Stimulated activated CD4-positive, alpha-beta T cell treated with anti-CD3 and anti-CD28 coated beads, Interleukin-2, amount 100 ng/mL, for 48 hours (primary cell): ENCODE results near the gene ACSM3.
"Not testable (repeated sequence)": the region's sequence is repeated elsewhere in the genome, so short reads cannot be mapped to it uniquely, and the experiment has no call there.

Source experiments
- DNase-seq, 2 donors: peaks; one replicate each; pipeline ENCODE4 v3.0.0-alpha.2; 2020

Gene ACSM3

DNA sequence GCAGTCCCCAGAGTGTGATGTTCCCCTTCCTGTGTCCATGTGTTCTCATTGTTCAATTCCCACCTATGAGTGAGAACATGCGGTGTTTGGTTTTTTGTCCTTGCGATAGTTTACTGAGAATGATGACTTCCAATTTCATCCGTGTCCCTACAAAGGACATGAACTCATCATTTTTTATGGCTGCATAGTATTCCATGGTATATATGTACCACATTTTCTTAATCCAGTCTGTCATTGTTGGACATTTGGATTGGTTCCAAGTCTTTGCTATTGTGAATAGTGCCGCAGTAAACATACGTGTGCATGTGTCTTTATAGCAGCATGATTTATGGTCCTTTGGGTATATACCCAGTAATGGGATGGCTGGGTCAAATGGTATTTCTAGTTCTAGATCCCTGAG lies 8.0 kb upstream of the ACSM3 start:
- DNase-seq: not testable (repeated sequence)

DNA sequence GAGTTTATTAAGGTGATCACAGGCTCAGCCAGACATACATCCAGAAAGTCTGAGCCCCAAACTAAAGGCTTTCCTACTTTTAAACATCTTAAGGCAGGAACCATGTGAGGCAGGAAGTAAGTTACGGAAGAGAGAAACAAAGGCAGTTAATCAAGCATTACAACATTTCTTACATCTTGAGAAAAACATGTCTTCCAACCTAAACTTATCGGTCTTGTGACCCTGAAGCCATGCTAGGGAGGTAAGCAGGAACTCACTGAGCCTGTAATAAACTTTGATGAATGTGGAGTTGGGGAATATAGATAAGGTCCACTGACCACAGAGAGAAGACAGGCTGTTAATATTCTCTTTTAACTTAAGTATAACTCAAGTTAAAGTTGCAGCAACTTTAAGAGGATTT lies 3.5 kb upstream of the ACSM3 start:
- no peak for DNase-seq

DNA sequence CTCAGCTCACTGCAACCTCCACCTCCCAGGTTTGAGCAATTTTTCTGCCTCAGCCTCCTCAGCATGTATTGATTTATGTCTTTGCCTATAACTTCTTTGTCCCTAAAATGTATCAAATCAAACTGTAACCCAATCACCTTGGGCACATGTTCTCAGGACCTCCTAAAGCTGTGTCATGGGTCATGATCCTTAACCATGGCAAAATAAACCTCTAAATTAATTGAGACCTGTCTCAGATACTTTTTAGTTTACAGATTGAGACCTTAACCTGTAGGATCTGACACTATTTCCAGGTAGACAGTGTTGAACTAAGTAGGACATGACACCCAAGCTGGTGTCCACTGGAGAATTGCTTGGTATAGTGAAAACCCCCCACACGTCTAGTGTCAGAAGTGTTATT lies 2.6 kb upstream of the ACSM3 start:
- DNase-seq: no peak

DNA sequence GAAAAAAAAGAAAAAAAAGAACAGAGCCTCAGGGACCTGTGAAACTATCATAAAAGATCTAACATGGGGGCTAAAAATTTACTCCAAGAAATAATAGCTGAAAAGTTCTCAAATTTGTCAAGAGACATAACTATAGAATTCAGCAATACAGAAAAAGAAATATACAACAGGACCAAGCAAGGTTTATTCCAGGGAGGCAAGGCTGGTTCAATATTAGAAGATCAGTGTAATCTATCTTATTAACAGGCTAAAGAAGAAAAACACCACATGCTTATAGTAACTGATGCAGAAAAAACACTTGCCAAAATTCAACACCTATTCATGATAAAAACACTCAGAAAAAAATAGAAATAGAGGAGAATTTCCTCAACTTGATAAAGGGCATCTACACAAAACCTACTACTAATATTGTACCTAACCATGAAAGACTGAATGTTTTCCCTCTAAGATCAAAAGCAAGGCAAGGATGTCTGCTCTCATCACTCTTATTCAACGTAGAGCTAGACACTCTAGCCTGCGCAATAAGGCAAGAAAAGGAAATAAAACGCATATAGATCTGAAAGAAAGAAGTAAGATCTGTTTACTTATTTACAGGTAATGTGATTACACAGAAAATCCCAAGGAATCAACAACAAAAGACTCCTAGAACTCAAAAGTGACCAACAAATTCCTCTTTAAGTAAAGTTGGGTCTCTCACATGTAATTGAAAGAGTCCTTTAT lies 1.2 kb upstream of the ACSM3 start:
- no peak for DNase-seq

DNA sequence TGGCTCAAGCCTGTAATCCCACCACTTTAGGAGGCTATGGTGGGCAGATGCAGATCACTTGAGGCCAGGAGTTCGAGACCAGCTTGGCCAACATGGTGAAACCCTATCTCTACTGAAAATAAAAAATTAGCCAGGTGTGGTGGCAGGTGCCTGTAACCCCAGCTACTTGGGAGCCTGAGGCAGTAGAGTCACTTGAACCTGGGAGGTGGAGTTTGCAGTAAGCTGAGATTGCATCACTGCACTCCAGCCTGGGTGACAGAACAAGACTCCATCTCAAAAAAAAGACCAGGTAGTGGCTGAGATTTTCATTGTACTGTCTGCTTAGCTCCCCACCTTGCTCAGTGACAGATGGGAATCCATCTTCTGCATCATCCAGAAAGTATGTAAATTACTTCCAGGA lies 634 bp downstream of the ACSM3 start:
- not testable (repeated sequence) for DNase-seq

DNA sequence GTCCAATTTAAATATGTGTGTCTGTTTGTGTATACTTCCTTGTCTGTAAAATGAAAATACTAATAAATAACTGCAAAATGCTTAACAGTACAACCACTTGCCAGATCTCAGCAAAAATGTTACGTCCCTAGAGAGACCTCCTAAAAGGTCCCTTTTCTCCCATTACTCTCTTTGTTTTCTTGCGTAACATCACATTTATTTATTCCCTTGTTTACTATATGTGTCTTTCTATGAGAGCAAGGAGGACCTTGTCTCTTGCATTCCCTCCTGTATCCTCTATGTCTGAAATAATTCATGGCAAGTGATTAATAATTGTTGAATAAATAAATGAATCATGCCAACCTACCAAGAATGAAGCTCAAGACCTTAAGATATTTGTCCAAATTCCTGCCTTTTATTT lies 1.9 kb downstream of the ACSM3 start:
- no peak for DNase-seq

DNA sequence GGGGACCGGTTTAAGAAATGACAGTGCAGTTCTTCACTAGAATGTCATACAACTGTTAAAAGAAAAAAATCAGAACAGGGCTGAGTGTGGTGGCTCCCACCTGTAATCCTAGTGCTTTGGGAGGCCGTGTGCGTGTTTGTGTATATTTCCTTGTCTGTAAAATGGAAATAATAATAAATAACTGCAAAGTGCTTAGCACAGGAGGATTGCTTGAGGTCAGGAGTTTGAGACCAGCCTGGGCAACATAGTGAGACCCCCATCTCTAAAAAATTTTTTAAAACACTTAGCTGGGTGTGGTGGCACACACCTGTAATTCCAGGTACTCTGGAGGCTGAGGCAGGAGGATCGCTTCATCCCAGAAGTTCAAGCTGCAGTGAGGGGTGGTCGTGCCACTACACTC lies 2.5 kb downstream of the ACSM3 start:
- DNase-seq: no peak

DNA sequence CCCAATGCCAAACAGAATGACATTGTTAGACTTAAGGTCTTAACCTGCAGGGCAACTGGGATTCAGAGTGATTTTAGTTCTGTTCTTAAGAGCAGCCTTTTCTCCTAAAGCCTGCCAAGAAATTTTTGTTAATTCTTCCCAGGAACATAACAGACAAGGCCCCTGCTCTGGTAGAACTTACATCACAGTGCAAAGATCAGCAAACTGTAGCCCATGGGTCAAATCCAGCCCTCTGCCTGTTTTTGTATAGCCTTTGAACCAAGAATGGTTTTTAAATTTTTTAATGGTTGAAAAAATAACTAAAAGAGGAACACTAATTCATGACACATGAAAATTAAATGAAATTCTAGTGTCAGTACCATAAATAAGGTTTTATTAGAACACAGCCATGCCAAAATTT lies 3.8 kb downstream of the ACSM3 start:
- no peak for DNase-seq

DNA sequence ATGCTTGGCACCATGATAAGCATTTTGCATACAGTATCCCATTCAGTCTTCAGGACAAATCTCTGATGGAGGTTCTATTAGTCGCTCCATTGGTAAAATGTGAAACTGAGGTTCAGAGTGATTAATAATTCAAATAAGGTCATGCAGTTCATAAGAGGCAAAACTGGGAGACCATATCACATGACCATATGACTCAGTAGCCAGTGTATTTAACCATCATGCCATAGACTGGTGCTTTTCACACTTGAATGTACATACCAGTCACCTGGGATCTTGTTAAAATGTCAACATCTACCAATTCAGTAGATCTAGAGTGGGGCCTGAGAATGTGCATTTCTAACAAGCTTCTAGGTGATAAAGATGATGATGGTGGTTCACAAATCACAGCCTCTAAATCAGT lies 4.3 kb downstream of the ACSM3 start:
- no peak for DNase-seq

DNA sequence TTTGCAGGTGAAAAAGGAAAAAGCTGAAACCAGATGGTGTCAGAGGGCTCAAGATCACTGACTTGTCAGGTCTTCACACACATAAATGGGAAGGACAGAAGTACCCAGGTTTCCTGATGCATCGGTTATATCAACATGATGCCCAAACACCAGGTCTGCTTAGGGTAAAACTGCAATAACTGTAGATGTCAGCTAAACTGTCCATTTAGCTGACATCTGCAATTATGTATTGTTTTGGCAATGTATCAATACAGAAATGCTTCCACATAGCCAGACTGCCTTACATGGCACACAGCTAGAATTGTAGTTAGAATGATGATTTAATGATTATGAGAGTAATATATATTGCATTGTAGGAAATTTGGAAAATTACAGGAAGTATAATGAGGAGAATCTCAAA lies 5.0 kb downstream of the ACSM3 start:
- DNase-seq: no peak

DNA sequence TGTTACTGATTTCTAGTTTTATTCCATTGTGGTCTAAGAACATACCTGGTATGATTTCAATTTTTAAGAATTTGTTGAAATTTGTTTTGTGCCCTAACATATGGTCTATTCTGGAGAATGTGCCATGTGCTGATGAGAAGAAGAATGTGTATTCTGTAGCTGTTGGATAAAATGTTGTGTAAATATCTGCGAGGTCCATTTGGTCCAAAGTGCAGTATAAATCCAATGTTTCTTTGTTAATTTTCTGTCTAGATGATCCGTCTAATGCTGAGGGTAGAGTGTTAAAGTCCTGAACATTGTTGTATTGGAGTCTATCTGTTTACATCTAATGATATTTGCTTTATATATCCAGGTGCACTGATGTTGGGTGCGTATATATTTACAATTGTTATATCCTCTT lies 9.9 kb downstream of the ACSM3 start:
- DNase-seq: no peak

DNA sequence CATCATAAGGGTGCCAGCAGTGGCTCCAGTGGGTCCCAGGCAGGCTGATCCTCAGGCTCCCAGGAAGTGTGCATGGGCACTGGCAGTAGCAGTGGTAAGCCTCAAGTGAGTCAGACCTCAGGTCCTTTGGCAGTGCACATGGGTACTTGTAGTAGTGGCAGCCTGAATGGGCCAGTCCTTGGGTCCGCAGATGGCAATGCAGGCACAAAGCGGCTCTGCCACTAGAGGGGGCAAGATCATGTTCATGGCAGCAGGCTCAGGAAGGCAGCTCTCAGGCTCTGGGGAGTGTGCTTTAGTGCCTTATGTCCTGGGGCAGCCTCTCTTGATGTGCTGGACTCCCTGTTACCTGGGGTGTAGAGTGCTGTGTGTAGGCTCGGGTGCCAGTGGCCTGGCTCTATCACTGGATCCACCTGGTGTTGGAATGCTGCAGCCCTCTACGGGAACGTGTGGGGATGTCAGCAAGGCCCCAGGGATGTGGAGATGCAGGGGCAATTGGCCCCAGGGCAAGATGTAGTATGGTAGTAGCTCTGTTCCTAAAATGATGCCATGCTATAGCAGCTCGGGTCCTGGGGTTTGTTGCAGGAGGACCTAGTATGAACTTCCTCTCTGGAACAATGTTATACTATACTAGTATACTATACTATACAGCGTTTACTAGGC lies 11.0 kb downstream of the ACSM3 start:
- peak; percentile 51 to 63 for DNase-seq

DNA sequence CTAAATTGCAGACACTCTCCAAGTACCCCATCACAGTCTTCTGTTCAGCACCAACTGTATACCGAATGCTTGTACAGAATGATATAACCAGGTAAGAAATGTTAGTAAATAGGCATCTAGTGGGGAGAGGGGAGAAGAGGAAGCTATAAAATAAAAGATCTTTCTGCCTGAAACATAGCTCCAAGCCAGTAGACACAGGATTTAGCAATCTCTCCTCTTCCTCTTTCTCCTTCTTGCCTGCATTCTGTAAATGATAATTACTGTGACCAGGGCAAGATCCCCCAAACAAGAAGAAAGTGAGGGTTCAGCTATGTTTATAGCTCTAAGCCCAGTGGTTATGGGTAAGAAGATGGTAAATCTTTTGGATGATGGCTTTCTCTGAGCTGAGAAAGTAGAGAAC lies 17.9 kb downstream of the ACSM3 start:
- DNase-seq: no peak

DNA sequence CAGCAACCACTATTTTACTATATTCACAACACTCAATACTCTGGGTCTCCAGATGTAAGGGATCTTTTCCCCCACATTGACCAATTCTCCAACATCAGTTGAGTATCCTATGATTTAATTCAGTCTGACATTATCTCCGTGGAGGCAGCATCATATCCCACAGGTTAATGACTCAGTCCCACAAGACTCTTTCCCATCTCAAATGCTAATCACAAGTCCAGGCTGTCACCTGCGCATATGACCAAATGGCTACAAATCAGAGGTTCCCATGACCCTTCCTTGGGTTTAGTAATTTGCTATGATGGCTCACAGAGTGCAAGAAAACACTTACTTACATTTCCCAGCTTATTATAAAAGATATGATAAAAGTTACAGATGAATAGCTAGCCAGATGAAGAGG lies 18.7 kb downstream of the ACSM3 start:
- no peak for DNase-seq

DNA sequence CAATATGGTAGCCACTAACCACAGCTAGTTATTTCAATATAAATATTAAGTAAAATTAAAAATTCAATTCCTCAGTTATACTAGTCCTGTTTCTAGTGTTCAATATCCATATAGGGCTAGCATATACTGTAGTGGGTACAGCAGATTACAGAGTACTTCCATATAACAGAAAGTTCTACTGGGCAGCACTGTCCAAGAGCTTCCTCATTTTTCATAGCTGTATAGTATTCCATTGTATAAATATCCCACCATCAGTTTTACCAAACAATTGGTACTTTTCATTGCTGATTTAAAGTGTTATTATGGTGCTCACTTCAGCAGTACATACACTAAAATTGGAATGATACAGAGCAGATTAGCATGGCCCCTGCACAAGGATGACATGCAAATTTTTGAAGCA lies 20.4 kb downstream of the ACSM3 start:
- no peak for DNase-seq

DNA sequence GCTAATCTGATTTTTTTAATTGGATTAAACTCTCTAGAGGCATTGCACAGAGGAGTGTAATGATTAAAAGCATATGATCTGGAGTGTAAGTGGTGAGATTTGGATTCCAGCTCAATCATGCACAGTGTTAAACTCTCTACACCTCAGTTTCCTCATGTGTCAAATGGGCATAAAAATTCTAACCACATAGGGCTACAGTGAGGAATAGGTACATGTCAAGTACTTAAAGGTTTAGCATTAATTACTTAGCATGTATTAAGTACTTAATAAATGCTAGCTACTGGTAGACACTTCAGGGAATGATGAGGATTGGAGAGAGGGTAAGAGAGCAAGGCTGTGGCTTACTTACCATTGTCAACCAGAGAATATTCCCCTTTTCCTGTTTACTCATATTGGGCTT lies 25.3 kb downstream of the ACSM3 start:
- DNase-seq: no peak

DNA sequence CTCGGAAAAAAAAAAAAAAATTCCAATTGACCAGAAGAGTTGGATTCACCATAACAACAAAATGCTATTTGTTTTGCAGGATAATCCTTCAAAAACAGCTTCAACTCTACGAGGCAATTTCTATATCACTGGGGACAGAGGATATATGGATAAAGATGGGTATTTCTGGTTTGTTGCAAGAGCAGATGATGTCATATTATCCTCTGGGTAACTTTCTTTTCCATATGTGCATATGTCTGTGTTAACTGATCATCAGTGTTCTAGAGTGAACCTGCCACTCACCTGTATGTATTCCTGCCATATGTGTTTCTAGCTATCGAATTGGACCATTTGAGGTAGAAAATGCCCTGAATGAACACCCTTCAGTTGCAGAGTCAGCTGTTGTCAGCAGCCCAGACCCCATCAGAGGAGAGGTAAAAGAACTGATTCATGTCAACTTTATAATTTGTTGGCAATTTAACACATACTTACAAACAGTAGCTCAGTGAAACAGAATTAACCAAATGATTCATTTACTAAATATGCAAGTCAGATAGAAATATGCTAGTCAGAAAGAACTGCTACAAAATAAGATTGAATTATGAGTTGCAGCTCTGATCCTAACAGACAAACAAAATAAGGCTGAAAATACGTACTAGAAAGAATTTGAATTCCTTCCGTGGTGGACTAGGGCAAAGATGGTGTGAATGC lies 28.3 kb downstream of the ACSM3 start:
- DNase-seq: no peak

DNA sequence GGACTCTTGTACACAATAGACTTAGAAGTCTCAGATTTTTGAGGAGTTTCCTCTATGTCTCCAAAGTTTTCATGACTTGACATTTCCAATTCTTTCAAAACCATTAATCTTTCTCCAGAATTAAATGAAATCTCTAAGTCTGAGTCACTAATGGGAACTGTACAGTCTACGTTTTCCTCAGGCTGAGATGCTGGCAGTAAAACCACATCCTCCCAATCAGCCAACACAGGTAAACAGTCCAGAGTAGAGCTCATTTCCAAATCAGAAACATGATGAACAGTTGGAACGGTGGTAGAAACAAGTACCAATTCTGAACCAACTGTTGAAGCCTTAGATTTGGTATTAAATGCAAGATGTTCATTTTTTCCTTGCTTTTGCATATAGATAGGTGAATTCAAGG lies 34.5 kb downstream of the ACSM3 start:
- no peak for DNase-seq

DNA sequence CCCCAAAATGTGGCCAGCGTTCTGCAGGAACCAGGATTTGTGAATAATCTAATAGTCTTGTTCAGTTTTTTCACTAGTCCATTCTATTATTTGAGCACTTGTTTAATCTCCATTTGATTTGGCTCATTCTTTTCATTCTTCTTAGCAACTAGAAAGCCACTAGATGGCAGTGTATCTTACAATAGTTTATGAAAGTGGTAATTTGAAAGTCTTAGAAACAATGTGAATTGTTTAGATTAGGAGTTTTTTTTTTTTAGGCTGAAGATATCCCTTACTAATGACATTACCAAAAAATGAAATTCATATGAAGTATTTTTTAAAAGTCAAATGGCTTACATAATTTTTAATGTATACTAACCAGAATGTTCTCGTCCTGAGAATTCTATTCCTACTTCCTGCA lies 35.8 kb downstream of the ACSM3 start:
- DNase-seq: no peak

DNA sequence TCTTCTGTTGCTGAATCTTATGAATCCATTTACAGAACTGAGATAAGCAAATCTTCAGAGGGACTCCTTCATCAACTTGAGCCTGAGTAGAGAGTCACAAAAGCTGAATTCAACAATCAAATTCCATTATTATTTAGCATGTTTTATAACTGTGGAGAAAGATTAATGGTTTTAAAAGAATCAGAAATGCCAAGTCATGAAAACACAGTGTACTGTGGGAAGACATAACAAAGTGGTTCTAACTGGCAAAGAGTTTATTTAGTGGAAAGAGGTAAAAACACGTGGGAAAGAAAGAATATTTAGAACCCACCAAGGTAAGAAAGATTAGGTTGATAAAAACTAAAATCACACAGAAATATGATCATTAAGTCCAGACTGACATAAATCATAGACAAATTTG lies 37.5 kb downstream of the ACSM3 start:
- DNase-seq: no peak

DNA sequence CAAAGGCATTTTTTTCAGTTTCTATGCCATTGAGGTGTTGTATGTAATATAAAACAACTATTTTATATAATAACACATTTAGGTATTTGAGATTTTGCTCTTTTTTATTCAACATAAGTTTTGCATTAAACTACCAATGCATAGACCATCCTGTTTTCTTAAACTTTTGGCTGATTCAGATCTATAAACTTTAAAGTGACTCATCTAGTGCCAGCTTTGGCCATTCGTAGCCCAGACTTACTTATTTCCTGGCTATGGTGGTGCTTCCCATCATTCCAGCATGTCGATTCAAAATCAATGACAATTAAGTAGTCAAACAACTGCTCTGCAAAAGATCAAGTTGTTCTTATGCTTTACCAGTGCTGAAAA lies 39.4 kb downstream of the ACSM3 start:
- no peak for DNase-seq

DNA sequence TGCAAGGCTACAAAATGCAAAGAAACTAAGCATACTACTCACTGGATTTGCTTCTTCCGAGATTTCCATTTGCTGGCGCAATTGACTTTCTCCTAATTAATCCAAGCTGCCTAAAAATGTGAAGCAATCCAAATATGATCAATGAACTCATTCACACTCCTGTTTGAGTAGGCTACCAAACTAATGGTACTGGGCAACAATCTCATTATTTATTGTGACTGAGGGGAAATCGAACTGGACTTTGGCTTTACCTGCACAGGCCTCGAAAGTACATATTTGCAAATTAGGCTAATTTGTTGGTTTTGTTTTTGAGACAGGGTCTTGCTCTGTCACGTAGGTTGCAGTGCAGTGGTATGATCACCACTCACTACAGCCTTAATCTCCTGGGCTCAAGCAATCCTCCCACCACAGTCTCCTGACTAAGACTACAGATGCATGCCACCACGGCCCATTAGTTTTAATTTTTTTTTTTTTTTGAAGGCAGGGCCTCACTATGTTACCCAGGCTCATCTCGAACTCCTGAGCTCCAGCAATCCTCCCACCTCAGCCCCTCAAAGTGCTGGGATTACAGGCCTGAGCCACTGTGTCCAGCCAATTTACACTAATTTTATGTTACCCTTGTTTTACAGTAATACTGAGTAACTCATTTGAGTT lies 39.9 kb downstream of the ACSM3 start:
- no peak for DNase-seq

DNA sequence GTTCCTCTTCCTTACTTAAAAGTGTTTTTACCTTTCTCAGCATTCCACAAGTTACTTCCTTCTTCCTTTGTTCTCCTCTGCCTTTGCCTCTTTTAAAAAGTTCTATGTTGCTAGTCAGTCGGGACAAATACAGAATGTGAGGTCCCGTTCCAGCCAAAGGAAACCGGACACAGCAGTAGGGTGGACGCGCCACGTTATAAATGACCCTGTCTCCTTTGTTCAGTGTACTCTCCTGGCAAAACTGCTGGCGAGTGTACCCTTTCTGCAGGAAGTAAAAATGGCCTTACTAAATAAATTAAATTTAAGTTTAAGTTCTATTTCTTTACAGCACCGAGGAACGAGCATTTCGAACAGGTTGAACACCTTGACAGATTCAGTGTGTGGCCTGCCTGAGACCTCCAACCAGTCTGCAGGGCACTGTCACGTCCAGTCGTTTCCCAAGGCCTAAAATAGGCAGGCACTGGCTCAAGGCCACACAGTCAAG lies 41.9 kb downstream of the ACSM3 start:
- DNase-seq: peak in 1 of 2 donors; percentile 2
